Upper lobe of left lung (tissue), 4 donors: ENCODE measurements around the gene ADARB1.

Experiments
- EP300 ChIP-seq, 4 donors: sonication (generic); formaldehyde crosslinking; IDR thresholded peaks; one replicate each; pipeline ENCODE4 v1.5.1; 2017; ENCODE audit warnings: antibody characterized with exemption in 4 of 4, control low read depth in 2 of 4
- POLR2A ChIP-seq, 4 donors: fragments of 450-650 bp; IDR thresholded peaks; one replicate each; pipeline ENCODE4 v1.5.1; 2016 to 2017; ENCODE audit warnings: antibody characterized with exemption in 4 of 4, mild to moderate bottlenecking in 2 of 4
- TF ChIP-seq, protein P1 (sequence below), 6 experiments: fragments of 450-650 bp in 4 of 6; fragments of 200-600 bp in 2 of 6; sonication (generic) in 2 of 6; IDR thresholded peaks; one replicate each; pipeline ENCODE4 v1.5.1; 2016 to 2019; ENCODE audit warnings: antibody characterized with exemption in 6 of 6

DNA sequence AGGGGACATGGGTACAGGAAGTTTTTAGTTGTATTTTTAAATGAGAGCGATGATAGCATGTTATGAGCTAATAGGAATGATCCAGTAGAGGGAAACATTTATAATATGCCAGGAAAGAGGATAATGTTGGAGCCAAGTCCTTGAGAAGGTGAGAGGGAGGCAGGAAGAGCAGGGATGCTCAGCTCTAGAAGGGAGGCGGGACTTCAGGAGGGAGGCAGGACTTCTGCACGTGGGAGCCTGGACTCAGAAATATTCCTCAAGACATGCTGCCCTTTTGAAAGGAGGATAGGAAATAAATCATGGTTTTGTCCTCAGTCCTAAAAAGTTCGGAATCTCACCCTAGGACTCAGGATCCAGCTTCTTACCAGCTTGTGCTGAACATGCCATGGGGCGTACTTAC, 5.9 kb downstream of the ADARB1 start:
- TF ChIP-seq EP300 (IDR thresholded peaks at IDR 0.05) = no peak
- TF ChIP-seq POLR2A (IDR thresholded peaks at IDR 0.05) = no peak
- TF ChIP-seq, protein P1, sequence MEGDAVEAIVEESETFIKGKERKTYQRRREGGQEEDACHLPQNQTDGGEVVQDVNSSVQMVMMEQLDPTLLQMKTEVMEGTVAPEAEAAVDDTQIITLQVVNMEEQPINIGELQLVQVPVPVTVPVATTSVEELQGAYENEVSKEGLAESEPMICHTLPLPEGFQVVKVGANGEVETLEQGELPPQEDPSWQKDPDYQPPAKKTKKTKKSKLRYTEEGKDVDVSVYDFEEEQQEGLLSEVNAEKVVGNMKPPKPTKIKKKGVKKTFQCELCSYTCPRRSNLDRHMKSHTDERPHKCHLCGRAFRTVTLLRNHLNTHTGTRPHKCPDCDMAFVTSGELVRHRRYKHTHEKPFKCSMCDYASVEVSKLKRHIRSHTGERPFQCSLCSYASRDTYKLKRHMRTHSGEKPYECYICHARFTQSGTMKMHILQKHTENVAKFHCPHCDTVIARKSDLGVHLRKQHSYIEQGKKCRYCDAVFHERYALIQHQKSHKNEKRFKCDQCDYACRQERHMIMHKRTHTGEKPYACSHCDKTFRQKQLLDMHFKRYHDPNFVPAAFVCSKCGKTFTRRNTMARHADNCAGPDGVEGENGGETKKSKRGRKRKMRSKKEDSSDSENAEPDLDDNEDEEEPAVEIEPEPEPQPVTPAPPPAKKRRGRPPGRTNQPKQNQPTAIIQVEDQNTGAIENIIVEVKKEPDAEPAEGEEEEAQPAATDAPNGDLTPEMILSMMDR (IDR thresholded peaks at IDR 0.05) = no peak
